NCI-H2029 (cell line): ENCODE data around the gene C17orf113.
"Not testable (repeated sequence)": the region's sequence is repeated elsewhere in the genome, so short reads cannot be mapped to it uniquely, and the experiment has no call there.

ENCODE experiments used
- DNase-seq: peaks from one replicate; lab custom pipeline; 2025; lab: John Stamatoyannopoulos, UW

Gene C17orf113

GRCh38 chr17:42042598-42043319, 7.6 kb downstream of the C17orf113 start:
- no peak for DNase-seq

- DNase-seq: no peak
These were observed 8.8 kb downstream of the C17orf113 start for GRCh38 chr17:42041619-42042018.

GRCh38 chr17:42040818-42041217, 9.6 kb downstream of the C17orf113 start:
- no peak for DNase-seq

GRCh38 chr17:42039794-42040763, 10.3 kb downstream of the C17orf113 start:
- no peak for DNase-seq

GRCh38 chr17:42038221-42038973, 12.0 kb downstream of the C17orf113 start:
- no peak for DNase-seq

- DNase-seq: no peak
These were observed 16.3 kb downstream of the C17orf113 start for GRCh38 chr17:42034059-42034458.

- DNase-seq: no peak
These were observed 18.8 kb downstream of the C17orf113 start for GRCh38 chr17:42031584-42031983.

- no peak for DNase-seq
These were observed 21.6 kb downstream of the C17orf113 start for GRCh38 chr17:42028791-42029127.

- DNase-seq: no peak
These were observed 22.2 kb downstream of the C17orf113 start for GRCh38 chr17:42027961-42028790.

GRCh38 chr17:42027590-42027889, 22.9 kb downstream of the C17orf113 start:
- DNase-seq: no peak

- no peak for DNase-seq
These were observed 23.4 kb downstream of the C17orf113 start for GRCh38 chr17:42026857-42027589.

GRCh38 chr17:42025936-42026335, 24.5 kb downstream of the C17orf113 start:
- DNase-seq: no peak

GRCh38 chr17:42025191-42025579, 25.2 kb downstream of the C17orf113 start:
- no peak for DNase-seq

- DNase-seq: no peak
These were observed 26.7 kb downstream of the C17orf113 start for GRCh38 chr17:42023524-42024349.

GRCh38 chr17:42020845-42021244, 29.6 kb downstream of the C17orf113 start:
- not testable (repeated sequence) for DNase-seq

GRCh38 chr17:42019509-42020404, 30.6 kb downstream of the C17orf113 start, which contains the start of gene NKIRAS2:
Gene NKIRAS2, plus strand, starts transcription at chr17:42020090. Its CDS starts 1,488 bp downstream, at chr17:42021578.
- DNase-seq: peak; percentile 80

GRCh38 chr17:42018988-42019387, 31.4 kb downstream of the C17orf113 start:
- no peak for DNase-seq

- no peak for DNase-seq
These were observed 32.1 kb downstream of the C17orf113 start for GRCh38 chr17:42018339-42018738.

- no peak for DNase-seq
These were observed 32.6 kb downstream of the C17orf113 start for GRCh38 chr17:42017866-42018200.
